ENCODE measurements around the gene RIPOR1.
"Not testable (repeated sequence)": the region's sequence is repeated elsewhere in the genome, so short reads cannot be mapped to it uniquely, and the experiment has no call there.

Gene RIPOR1

DNA sequence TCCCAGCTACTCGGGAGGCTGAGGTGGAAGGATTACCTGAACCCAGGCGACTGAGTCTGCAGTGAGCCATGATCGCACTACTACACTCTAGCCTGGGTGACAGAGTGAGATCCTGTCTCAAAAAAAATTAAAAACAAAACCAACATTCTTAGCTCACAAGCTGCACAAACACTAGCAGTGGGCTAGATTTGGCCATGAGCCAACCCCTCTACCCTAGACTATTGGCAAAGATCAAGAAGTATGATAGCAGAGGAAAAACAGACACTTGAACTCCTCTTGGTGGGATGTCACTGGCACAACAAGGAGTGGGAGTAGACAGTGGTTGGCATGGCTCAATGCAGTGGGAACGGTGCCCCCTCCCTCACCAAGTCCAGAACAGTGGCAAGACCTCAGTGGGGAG is 19.6 kb upstream of the RIPOR1 start:
- Histone ChIP-seq H3K36me3 (ENCODE audit: insufficient read depth, insufficient read length, low read length) (no peaks in the 10 kb centered on the region), H3K4me3 (ENCODE audit: insufficient read length, low read depth) (no peak overlapping the region), H3K27me3 (ENCODE audit: insufficient read depth, insufficient read length) (no peaks in the 10 kb centered on the region), H3K9ac (ENCODE audit: insufficient read length, low read depth) (no peak overlapping the region), H3K4me1 (ENCODE audit: insufficient read depth, insufficient read length) (no peaks in the 10 kb centered on the region), H3K9me3 (ENCODE audit: insufficient read depth, low read length) (no peaks in the 10 kb centered on the region)
- DNase-seq (ENCODE audit: low read depth, low spot score), result no peak
- TF ChIP-seq SUZ12 (IDR thresholded peaks at IDR 0.05; ENCODE audit: extremely low read depth, insufficient read depth, insufficient read length), result no peak
- TF ChIP-seq YY1 (IDR thresholded peaks at IDR 0.05; ENCODE audit: insufficient read depth, insufficient read length), result no peak
- TF ChIP-seq ZNF274 (IDR thresholded peaks at IDR 0.05; ENCODE audit: low read depth, low read length), result no peak

DNA sequence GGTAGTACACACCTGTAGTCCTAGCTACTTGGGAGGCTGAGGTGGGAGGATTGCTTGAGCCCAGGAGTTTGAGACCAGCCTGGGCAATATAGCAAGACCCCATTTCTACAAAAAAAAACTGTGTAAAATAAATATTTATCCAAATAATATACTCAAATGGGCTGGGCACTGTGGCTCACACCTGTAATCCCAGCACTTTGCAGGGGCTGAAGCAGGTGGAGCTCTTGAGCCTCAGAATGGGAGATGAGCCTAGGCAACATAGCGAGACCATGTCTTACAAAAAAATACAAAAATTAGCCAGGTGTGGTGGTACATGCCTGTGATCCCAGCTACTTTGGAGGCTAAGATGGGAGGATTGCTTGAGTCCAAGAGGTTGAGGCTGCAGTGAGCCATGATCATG is 14.7 kb upstream of the RIPOR1 start:
- not testable (repeated sequence) for H3K36me3 ChIP-seq (ENCODE audit: insufficient read depth, insufficient read length, low read length); H3K27me3 ChIP-seq (ENCODE audit: insufficient read depth, insufficient read length); H3K4me3 ChIP-seq (ENCODE audit: insufficient read length, low read depth); DNase-seq (ENCODE audit: low read depth, low spot score); H3K9ac ChIP-seq (ENCODE audit: insufficient read length, low read depth); H3K9me3 ChIP-seq (ENCODE audit: insufficient read depth, low read length); H3K4me1 ChIP-seq (ENCODE audit: insufficient read depth, insufficient read length)

DNA sequence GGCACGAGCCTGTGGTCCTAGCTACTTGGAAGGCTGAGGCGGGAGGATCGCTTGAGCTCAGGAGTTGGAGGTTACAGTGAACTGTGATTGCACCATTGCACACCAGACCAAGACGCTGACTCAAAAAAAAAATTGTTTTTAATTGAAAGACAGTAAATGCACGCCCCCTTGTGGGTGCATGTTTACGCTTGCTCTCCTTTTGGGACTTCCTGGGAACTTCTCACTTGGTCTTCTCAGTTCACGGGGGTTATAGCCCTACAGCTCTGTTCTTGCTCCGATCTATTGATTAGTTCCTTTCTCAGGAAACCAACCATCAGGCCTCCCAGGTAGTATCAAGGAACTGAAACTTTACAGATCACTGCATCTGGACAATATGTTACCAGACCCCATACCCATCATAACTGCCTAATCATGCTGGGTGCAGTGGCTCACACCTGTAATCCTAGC is 14.2 kb upstream of the RIPOR1 start:
- peaks cover 12% of the 10 kb centered on the region; the same call in 1 of the 2 replicates for H3K9me3 ChIP-seq (ENCODE audit: insufficient read depth, low read length)

DNA sequence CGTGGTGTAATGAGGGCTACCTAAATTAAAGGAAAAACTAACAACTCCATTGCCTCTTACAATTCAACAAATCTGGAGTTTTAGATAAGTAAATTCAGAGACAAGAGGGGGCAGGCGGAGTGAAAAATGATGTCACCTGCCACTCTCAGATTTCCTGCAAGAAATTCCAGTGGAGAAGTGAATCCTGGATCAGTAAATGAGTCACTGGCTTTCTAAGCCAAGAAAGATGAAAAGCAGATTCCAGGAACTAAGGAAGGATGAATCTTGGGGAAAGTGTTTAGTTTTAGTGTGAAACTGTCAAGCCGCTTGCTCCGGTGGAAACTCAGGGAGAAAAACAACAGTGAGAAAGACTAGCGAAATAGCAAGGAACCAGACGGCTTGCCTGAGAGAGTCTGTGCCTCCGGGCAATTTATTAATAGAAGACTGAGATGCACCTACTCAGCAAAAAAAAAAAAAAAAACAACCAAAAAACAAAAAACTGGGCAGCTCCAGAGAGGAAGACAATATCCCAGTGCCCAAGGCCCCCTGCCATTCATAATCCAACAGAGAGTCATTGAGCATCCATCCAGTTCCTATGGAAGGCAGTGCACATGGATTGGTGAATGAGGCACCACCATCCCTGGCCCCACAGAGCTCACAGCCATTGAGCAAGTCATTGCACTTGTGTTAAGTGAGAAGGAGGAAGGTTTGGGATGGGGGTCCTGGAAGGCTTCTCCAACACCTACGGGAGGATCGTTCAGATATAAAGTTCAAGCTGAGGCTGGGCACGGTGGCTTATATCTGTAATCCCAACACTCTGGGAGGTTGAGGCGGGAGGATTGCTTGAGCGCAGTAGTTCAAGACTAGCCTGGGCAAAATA is 12.1 kb upstream of the RIPOR1 start:
- no peak overlapping the region for H3K4me3 ChIP-seq (ENCODE audit: insufficient read length, low read depth)
- H3K9ac ChIP-seq (ENCODE audit: insufficient read length, low read depth), result no peak overlapping the region
- DNase-seq (ENCODE audit: low read depth, low spot score), result no peak
- peaks cover 26% of the 10 kb centered on the region; the same call in 1 of the 2 replicates for H3K9me3 ChIP-seq (ENCODE audit: insufficient read depth, low read length)
- no peaks in the 10 kb centered on the region for H3K36me3 ChIP-seq (ENCODE audit: insufficient read depth, insufficient read length, low read length)
- H3K4me1 ChIP-seq (ENCODE audit: insufficient read depth, insufficient read length), result no peaks in the 10 kb centered on the region
- no peak for TF ChIP-seq SUZ12 (IDR thresholded peaks at IDR 0.05; ENCODE audit: extremely low read depth, insufficient read depth, insufficient read length)
- TF ChIP-seq ZNF274 (IDR thresholded peaks at IDR 0.05; ENCODE audit: low read depth, low read length), result no peak
- no peak for TF ChIP-seq YY1 (IDR thresholded peaks at IDR 0.05; ENCODE audit: insufficient read depth, insufficient read length)
- no peaks in the 10 kb centered on the region for H3K27me3 ChIP-seq (ENCODE audit: insufficient read depth, insufficient read length)

More for the DNA sequence above, 14.2 kb upstream of the RIPOR1 start:
- H3K27me3 ChIP-seq (ENCODE audit: insufficient read depth, insufficient read length), result no peaks in the 10 kb centered on the region
- DNase-seq (ENCODE audit: low read depth, low spot score), result peak; percentile 57
- no peak for TF ChIP-seq YY1 (IDR thresholded peaks at IDR 0.05; ENCODE audit: insufficient read depth, insufficient read length)
- TF ChIP-seq SUZ12 (IDR thresholded peaks at IDR 0.05; ENCODE audit: extremely low read depth, insufficient read depth, insufficient read length), result no peak
- no peak for TF ChIP-seq ZNF274 (IDR thresholded peaks at IDR 0.05; ENCODE audit: low read depth, low read length)
- H3K9ac ChIP-seq (ENCODE audit: insufficient read length, low read depth), result no peak overlapping the region
- no peak overlapping the region for H3K4me3 ChIP-seq (ENCODE audit: insufficient read length, low read depth)
- H3K36me3 ChIP-seq (ENCODE audit: insufficient read depth, insufficient read length, low read length), result no peaks in the 10 kb centered on the region
- no peaks in the 10 kb centered on the region for H3K4me1 ChIP-seq (ENCODE audit: insufficient read depth, insufficient read length)

DNA sequence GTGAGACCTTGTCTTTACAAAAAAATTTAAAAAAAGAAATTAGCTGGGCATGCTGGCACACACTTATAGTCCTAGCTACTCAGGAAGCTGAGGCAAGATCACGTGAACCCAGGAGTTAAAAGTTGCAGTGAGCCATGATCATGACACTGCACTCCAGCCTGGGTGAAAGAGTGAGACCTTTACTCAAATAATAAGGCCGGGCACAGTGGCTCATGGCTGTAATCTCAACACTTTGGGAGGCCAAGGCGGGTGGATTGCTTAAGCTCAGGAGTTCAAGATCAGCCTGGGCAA is 11.5 kb upstream of the RIPOR1 start:
- Histone ChIP-seq H3K27me3 (ENCODE audit: insufficient read depth, insufficient read length) (no peaks in the 10 kb centered on the region), H3K9me3 (ENCODE audit: insufficient read depth, low read length) (peaks cover 31% of the 10 kb centered on the region; the same call in 1 of the 2 replicates), H3K9ac (ENCODE audit: insufficient read length, low read depth) (no peak overlapping the region), H3K36me3 (ENCODE audit: insufficient read depth, insufficient read length, low read length) (no peaks in the 10 kb centered on the region), H3K4me1 (ENCODE audit: insufficient read depth, insufficient read length) (no peaks in the 10 kb centered on the region), H3K4me3 (ENCODE audit: insufficient read length, low read depth) (no peak overlapping the region)
- TF ChIP-seq ZNF274 (IDR thresholded peaks at IDR 0.05; ENCODE audit: low read depth, low read length), result no peak
- no peak for TF ChIP-seq SUZ12 (IDR thresholded peaks at IDR 0.05; ENCODE audit: extremely low read depth, insufficient read depth, insufficient read length)
- no peak for TF ChIP-seq YY1 (IDR thresholded peaks at IDR 0.05; ENCODE audit: insufficient read depth, insufficient read length)
- DNase-seq (ENCODE audit: low read depth, low spot score), result no peak

DNA sequence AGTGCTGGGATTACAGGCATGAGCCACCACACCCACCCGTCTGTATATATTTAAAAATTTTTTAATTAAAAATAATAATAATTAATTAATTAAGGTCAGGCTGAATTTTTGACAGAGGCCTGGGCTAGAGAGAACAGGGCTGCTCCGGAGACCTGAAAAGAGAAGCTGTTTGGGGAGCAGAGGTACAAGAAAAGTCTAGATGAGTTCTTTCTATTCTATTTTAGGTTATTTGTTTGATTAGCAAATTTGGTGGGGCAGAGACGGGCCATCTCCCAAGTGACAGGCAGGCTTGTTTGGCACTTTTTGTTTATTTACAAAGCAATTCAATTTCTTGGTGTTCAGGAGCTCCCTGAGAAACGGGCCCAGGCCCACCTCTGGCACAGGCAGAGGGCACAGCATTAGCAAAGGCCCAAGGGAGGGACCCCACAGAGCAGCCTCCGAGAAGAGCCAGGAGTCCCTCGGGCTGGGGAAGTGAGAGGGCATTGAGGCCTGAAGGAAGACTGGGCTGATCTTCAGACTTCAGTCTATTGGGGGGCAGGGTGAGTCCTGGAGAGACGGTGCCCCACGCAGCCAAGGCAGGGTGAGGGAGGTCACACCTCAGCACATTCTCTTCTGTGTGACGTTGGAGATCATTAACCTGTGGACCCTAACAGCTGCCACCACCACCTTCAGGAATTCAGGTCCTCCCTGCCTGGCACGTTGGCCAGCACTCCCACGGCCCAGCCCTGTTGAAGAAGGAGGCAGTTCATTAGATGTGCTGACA is 10.8 kb upstream of the RIPOR1 start:
- no peak for DNase-seq (ENCODE audit: low read depth, low spot score)
- Histone ChIP-seq H3K36me3 (ENCODE audit: insufficient read depth, insufficient read length, low read length) (no peaks in the 10 kb centered on the region), H3K4me3 (ENCODE audit: insufficient read length, low read depth) (no peak overlapping the region), H3K9ac (ENCODE audit: insufficient read length, low read depth) (no peak overlapping the region), H3K27me3 (ENCODE audit: insufficient read depth, insufficient read length) (no peaks in the 10 kb centered on the region), H3K9me3 (ENCODE audit: insufficient read depth, low read length) (peaks cover 36% of the 10 kb centered on the region; the same call in 1 of the 2 replicates), H3K4me1 (ENCODE audit: insufficient read depth, insufficient read length) (no peaks in the 10 kb centered on the region)
- no peak for TF ChIP-seq ZNF274 (IDR thresholded peaks at IDR 0.05; ENCODE audit: low read depth, low read length)
- TF ChIP-seq SUZ12 (IDR thresholded peaks at IDR 0.05; ENCODE audit: extremely low read depth, insufficient read depth, insufficient read length), result no peak
- no peak for TF ChIP-seq YY1 (IDR thresholded peaks at IDR 0.05; ENCODE audit: insufficient read depth, insufficient read length)

DNA sequence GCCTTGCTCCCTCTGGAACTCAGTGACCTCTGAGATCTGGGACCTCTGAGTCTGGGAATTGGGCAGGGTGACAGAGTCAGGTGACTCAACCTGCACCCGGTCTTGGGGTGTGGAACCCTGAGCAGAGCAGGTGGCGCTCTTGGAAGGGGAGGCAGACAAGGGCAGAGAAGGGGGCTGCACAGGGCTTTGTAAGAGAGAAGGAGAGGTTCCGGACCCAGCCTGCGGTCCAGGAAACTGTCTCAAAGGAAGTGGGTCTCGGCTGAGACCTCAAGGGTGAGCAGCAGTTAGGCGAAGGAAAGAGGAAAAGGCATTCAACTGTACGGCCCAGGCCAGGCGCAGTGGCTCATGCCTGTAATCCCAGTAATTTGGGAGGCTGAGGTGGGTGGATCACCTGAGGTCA is 10.0 kb upstream of the RIPOR1 start:
- Histone ChIP-seq H3K27me3 (ENCODE audit: insufficient read depth, insufficient read length) (no peaks in the 10 kb centered on the region), H3K36me3 (ENCODE audit: insufficient read depth, insufficient read length, low read length) (no peaks in the 10 kb centered on the region), H3K4me1 (ENCODE audit: insufficient read depth, insufficient read length) (no peaks in the 10 kb centered on the region), H3K4me3 (ENCODE audit: insufficient read length, low read depth) (no peak overlapping the region), H3K9ac (ENCODE audit: insufficient read length, low read depth) (no peak overlapping the region), H3K9me3 (ENCODE audit: insufficient read depth, low read length) (peaks cover 40% of the 10 kb centered on the region; the same call in 1 of the 2 replicates)
- TF ChIP-seq YY1 (IDR thresholded peaks at IDR 0.05; ENCODE audit: insufficient read depth, insufficient read length) (no peak), SUZ12 (IDR thresholded peaks at IDR 0.05; ENCODE audit: extremely low read depth, insufficient read depth, insufficient read length) (no peak), ZNF274 (IDR thresholded peaks at IDR 0.05; ENCODE audit: low read depth, low read length) (no peak)
- no peak for DNase-seq (ENCODE audit: low read depth, low spot score)

Measured in NT2/D1 (cell line).